ENCODE results near the gene KLHL29. TPM values are rescaled to one million over a fixed set of nuclear protein-coding genes. Genes with fewer than 3 reads are reported as not detected.

Gene KLHL29
- total RNA-seq, 2 experiments from 2014 or later: 4.1 to 4.4 TPM

DNA sequence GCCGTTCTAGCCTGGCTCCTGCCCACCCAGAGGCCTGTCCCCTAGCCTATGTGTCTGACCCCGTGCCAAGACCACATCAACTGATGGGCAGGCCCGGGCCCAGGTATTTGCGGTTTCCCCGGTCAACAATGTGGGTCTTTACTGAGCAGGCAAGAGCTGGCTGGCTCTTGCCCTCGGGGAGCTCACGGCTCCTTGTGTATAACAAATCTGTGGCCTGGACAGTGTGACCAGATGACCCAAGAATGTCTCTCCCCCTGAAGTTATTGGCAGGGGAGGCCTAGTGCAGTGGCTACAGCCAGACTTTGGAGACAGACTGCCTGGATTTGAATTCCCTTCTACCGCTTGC lies 179.6 kb downstream of the KLHL29 start:
- H3K27me3 Mint-ChIP-seq (ENCODE audit: low read depth): peaks cover 5% of the 10 kb centered on the region
- no peak for ATAC-seq
- no peak overlapping the region for H3K27ac Mint-ChIP-seq
- H3K4me1 Mint-ChIP-seq (ENCODE audit: low read depth): no peaks in the 10 kb centered on the region
- ChIA-PET POLR2A (no interaction called here), CTCF (interaction anchor here (0.7 kb wide), 1 partner anchor 32 kb away, joined by 3 read pairs; no protein-coding TSS in a partner anchor)
- no peaks in the 10 kb centered on the region for H3K9me3 Mint-ChIP-seq (ENCODE audit: insufficient read depth)
- no peak for DNase-seq
- H3K4me3 Mint-ChIP-seq: no peak overlapping the region
- H3K36me3 Mint-ChIP-seq (ENCODE audit: low read depth): no peaks in the 10 kb centered on the region

DNA sequence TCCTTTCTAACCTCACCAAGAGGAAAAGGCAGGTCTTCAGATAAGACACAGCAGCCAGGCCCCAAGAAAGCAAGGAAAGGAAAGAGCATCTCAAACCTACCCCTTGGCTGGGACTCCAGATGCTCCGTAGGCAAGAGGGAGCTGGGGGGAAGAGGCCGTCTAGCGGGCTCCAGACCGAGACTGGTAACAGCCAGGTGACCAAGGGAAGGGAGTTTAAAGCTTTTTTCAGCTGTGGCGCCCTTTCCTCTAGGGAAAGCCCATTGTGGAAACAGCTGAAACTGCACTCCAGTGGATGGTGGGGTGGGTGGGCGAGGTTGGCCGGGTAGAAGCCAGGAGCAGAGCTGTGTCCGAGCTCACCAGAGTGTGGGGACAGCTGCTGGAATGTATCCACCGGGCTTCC lies 180.4 kb downstream of the KLHL29 start:
- Mint-ChIP-seq H3K9me3 (ENCODE audit: insufficient read depth) (no peaks in the 10 kb centered on the region), H3K4me3 (no peak overlapping the region), H3K4me1 (ENCODE audit: low read depth) (no peaks in the 10 kb centered on the region), H3K27me3 (ENCODE audit: low read depth) (peaks cover 5% of the 10 kb centered on the region), H3K36me3 (ENCODE audit: low read depth) (no peaks in the 10 kb centered on the region), H3K27ac (no peak overlapping the region)
- DNase-seq: no peak
- ChIA-PET POLR2A (no interaction called here), CTCF (interaction anchor here (1.6 kb wide), 1 partner anchor 32 kb away, joined by 9 read pairs; no protein-coding TSS in a partner anchor)
- no peak for ATAC-seq

- DNase-seq: no peak
- POLR2A ChIA-PET: no interaction called here
- H3K36me3 Mint-ChIP-seq (ENCODE audit: low read depth): no peaks in the 10 kb centered on the region
- H3K27me3 Mint-ChIP-seq (ENCODE audit: low read depth): peaks cover 5% of the 10 kb centered on the region
- CTCF ChIA-PET: interaction anchor here (1.6 kb wide), 1 partner anchor 32 kb away, joined by 9 read pairs; no protein-coding TSS in a partner anchor
- no peaks in the 10 kb centered on the region for H3K9me3 Mint-ChIP-seq (ENCODE audit: insufficient read depth)
- no peak for ATAC-seq
- no peak overlapping the region for H3K27ac Mint-ChIP-seq
- H3K4me1 Mint-ChIP-seq (ENCODE audit: low read depth): no peaks in the 10 kb centered on the region
- H3K4me3 Mint-ChIP-seq: no peak overlapping the region
Measured at GRCh38 chr2:23565814-23566213, 180.8 kb downstream of the KLHL29 start.

- no peaks in the 10 kb centered on the region for H3K4me1 Mint-ChIP-seq (ENCODE audit: low read depth)
- H3K27me3 Mint-ChIP-seq (ENCODE audit: low read depth): peaks cover 5% of the 10 kb centered on the region
- H3K9me3 Mint-ChIP-seq (ENCODE audit: insufficient read depth): no peaks in the 10 kb centered on the region
- H3K4me3 Mint-ChIP-seq: no peak overlapping the region
- no peak overlapping the region for H3K27ac Mint-ChIP-seq
- DNase-seq (peak; percentile 62), ATAC-seq (peak; percentile 76)
- ChIA-PET POLR2A (no interaction called here), CTCF (interaction anchor here (0.8 to 1.6 kb wide), 3 partner anchors 27 to 162 kb away, joined by 3 to 9 read pairs (median 3); no protein-coding TSS in a partner anchor)
- no peaks in the 10 kb centered on the region for H3K36me3 Mint-ChIP-seq (ENCODE audit: low read depth)
Measured at GRCh38 chr2:23566241-23567142, 181.5 kb downstream of the KLHL29 start.

DNA sequence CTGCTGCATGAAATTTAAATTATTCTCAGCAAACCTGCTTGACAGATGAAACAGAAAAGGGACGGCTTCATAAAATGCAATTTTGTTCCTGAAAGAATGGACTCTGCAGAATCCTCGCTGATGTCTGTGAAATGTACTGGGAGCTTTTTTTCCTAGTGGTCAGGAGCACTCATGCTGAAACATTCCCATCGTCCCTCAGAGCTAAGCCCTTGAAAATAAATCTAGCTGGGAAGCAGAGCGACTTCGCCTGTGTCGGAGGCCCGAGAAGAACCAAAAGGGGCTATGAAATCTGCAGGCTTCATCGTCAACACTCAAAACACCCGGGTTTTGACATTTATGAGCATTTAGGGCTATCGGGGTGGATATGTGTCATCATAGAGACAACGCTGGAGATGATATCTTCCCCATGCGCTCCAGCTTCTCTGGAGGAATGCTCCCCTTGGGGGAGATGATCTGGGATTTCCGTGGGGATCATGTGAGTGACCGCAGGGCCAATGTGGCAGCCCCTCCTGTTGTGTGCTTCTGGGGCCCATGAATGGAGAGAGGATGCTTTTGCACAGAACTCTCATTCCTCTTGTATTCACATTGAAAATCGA lies 182.3 kb downstream of the KLHL29 start:
- Mint-ChIP-seq H3K36me3 (ENCODE audit: low read depth) (no peaks in the 10 kb centered on the region), H3K9me3 (ENCODE audit: insufficient read depth) (no peaks in the 10 kb centered on the region), H3K27me3 (ENCODE audit: low read depth) (peaks cover 5% of the 10 kb centered on the region), H3K27ac (no peak overlapping the region), H3K4me1 (ENCODE audit: low read depth) (no peaks in the 10 kb centered on the region), H3K4me3 (no peak overlapping the region)
- ChIA-PET CTCF (interaction anchor here (1.0 kb wide), 1 partner anchor 162 kb away, joined by 3 read pairs; no protein-coding TSS in a partner anchor), POLR2A (no interaction called here)
- DNase-seq: no peak
- ATAC-seq: no peak

DNA sequence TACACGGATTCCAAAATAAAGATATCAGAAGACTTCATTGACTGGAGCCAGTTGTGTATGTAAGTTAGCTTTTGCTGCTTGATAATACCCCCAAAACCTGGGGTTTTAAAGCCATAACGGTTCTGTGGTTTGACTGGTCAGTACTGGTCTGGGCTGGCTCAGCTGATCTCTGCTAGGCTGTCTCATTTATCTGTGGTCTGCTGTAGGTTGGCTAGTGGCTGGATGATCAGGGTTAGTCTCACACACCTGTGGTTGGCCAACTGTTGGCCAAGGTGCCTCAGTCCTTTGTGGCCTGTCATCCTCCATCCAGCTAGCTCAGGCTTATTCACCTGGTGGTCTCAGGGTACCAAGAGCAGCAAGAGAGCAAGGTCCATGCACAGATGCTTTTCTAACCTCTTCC lies 183.2 kb downstream of the KLHL29 start:
- Mint-ChIP-seq H3K27ac (no peak overlapping the region), H3K9me3 (ENCODE audit: insufficient read depth) (no peaks in the 10 kb centered on the region), H3K4me3 (no peak overlapping the region), H3K36me3 (ENCODE audit: low read depth) (no peaks in the 10 kb centered on the region), H3K4me1 (ENCODE audit: low read depth) (no peaks in the 10 kb centered on the region), H3K27me3 (ENCODE audit: low read depth) (peaks cover 5% of the 10 kb centered on the region)
- POLR2A ChIA-PET: interaction anchor here (0.6 kb wide), 1 partner anchor 596 kb away, joined by 3 read pairs; no protein-coding TSS in a partner anchor
- CTCF ChIA-PET: interaction anchor here (0.9 kb wide), 1 partner anchor 56 kb away, joined by 3 read pairs; no protein-coding TSS in a partner anchor
- no peak for ATAC-seq
- no peak for DNase-seq

DNA sequence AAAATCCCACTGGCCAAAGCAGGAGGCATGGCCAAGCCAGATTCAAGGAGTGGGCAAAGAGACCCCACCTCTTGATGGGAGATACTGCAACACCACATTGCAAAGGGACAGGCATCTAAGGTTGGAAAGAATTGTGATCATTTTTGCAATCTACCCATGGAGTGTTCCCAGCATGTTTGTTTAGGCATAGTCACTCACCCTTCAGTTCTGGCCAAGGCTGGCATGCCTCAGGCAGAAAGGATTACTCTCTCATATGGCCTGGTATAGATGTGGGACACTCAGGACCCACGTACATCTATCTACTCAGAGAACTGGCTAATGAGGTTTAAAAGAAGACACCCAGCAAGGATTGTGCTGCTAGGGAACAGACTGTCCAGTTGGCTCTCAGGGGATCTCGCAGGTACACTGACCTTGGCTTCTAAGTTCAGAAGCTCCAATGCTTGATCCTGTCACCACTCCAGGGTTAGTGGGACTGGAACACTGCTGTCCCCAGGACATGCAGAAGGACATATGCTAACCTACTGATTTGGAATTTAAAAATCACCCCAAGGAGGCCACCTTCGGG lies 183.7 kb downstream of the KLHL29 start:
- H3K4me1 Mint-ChIP-seq (ENCODE audit: low read depth): no peaks in the 10 kb centered on the region
- POLR2A ChIA-PET: interaction anchor here (0.6 kb wide), 1 partner anchor 595 kb away, joined by 3 read pairs; no protein-coding TSS in a partner anchor

DNA sequence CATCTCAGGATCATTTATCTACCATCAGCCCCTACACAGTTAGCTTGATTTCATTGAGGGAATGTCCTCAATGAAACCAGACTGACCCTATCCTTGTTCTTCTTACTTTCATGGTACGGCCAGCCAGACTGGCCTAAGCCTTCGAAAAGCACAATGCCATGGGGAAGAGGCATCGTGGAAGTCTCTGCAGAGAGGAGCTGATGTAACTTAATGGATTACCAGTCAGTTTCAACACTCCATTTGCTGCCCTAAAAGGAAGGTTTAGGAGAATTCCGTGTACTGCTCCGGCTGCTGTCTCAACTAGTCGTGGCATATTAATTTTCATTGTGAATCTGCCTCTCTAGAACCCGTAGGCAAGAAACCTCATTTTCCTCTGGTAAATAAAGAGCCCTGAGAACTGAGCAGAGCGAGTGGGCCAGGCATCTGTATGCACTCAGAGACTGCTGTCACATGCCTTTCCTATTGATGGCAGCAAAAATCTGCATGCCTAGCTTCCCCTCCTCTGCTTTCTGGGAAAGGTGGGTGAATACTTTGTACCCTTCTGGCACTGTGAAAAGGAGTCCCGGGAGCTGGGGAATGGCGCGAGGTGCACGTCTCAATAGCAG lies 184.9 kb downstream of the KLHL29 start:
- ChIA-PET POLR2A (no interaction called here), CTCF (no interaction called here)
- H3K9me3 Mint-ChIP-seq (ENCODE audit: insufficient read depth): no peaks in the 10 kb centered on the region
- H3K27ac Mint-ChIP-seq: no peak overlapping the region
- no peaks in the 10 kb centered on the region for H3K36me3 Mint-ChIP-seq (ENCODE audit: low read depth)
- H3K4me3 Mint-ChIP-seq: no peak overlapping the region
- H3K4me1 Mint-ChIP-seq (ENCODE audit: low read depth): no peaks in the 10 kb centered on the region
- no peak for DNase-seq
- no peak for ATAC-seq
- H3K27me3 Mint-ChIP-seq (ENCODE audit: low read depth): peaks cover 5% of the 10 kb centered on the region

More for the DNA sequence above, 183.7 kb downstream of the KLHL29 start:
- H3K4me3 Mint-ChIP-seq: no peak overlapping the region
- no peaks in the 10 kb centered on the region for H3K9me3 Mint-ChIP-seq (ENCODE audit: insufficient read depth)
- H3K36me3 Mint-ChIP-seq (ENCODE audit: low read depth): no peaks in the 10 kb centered on the region
- H3K27ac Mint-ChIP-seq: no peak overlapping the region
- CTCF ChIA-PET: interaction anchor here (0.9 kb wide), 1 partner anchor 56 kb away, joined by 3 read pairs; no protein-coding TSS in a partner anchor
- ATAC-seq (no peak), DNase-seq (no peak)
- H3K27me3 Mint-ChIP-seq (ENCODE audit: low read depth): peaks cover 5% of the 10 kb centered on the region

DNA sequence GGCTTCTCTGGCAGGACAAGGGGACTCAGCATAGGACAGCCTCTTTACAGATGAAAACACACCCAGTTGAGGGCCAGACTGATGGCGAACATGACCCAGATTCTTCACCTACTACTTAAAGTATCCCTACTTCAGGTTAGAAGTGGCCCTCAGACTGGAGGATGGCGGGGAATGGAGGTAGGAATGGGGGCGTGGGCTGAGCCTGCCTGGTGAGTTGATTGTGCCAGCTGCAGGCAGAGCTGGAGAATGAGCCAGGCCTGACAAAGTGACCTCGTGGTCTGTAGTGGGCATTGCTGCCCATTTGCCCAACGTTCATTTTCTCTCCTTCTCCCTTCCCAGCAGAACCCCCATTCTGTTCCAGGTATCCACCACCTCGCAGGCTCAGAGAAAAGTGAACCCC lies 186.1 kb downstream of the KLHL29 start:
- Mint-ChIP-seq H3K27me3 (ENCODE audit: low read depth) (peaks cover 5% of the 10 kb centered on the region), H3K27ac (no peak overlapping the region), H3K4me1 (ENCODE audit: low read depth) (no peaks in the 10 kb centered on the region), H3K36me3 (ENCODE audit: low read depth) (no peaks in the 10 kb centered on the region), H3K9me3 (ENCODE audit: insufficient read depth) (no peaks in the 10 kb centered on the region), H3K4me3 (no peak overlapping the region)
- ATAC-seq (no peak), DNase-seq (no peak)
- ChIA-PET CTCF (no interaction called here), POLR2A (no interaction called here)

- H3K4me3 Mint-ChIP-seq: no peak overlapping the region
- H3K27me3 Mint-ChIP-seq (ENCODE audit: low read depth): peaks cover 5% of the 10 kb centered on the region
- no peaks in the 10 kb centered on the region for H3K4me1 Mint-ChIP-seq (ENCODE audit: low read depth)
- DNase-seq: no peak
- no peaks in the 10 kb centered on the region for H3K9me3 Mint-ChIP-seq (ENCODE audit: insufficient read depth)
- ChIA-PET CTCF (no interaction called here), POLR2A (no interaction called here)
- no peak overlapping the region for H3K27ac Mint-ChIP-seq
- ATAC-seq: no peak
- no peaks in the 10 kb centered on the region for H3K36me3 Mint-ChIP-seq (ENCODE audit: low read depth)
Measured at GRCh38 chr2:23571527-23572282, 186.7 kb downstream of the KLHL29 start.

- ChIA-PET CTCF (no interaction called here), POLR2A (no interaction called here)
- Mint-ChIP-seq H3K27me3 (ENCODE audit: low read depth) (no peaks in the 10 kb centered on the region), H3K9me3 (ENCODE audit: insufficient read depth) (no peaks in the 10 kb centered on the region), H3K4me3 (no peak overlapping the region), H3K27ac (no peak overlapping the region), H3K4me1 (ENCODE audit: low read depth) (no peaks in the 10 kb centered on the region), H3K36me3 (ENCODE audit: low read depth) (no peaks in the 10 kb centered on the region)
- DNase-seq (no peak), ATAC-seq (no peak)
Measured at GRCh38 chr2:23574919-23575654, 190.1 kb downstream of the KLHL29 start.
